ENCODE data around the gene EFNA5. TPM values are rescaled to one million over a fixed set of nuclear protein-coding genes. Genes with fewer than 3 reads are reported as not detected.

EFNA5 gene
- polyA plus RNA-seq, 1 donor (not counting 4 experiments of a cell fraction or from before 2014, with no cell fraction given): 4.8 TPM

DNA sequence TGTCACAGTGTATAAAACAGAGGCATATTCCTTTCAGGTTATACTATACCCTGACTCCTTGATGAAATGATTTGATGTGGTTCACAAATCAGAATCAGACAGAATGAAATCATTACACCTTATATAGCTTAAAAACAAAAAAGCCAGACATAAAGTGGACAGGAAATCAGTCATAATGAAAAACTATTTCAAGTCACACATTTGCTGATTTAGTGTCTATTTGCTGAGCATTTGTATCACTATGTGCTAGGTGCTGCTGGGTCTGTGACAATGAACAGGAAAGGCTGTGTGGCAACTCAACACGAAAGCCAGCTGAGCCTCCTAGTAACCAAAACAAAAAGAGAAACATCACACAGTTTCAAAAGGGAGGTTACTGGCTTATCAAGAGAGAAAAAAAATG, 194.0 kb downstream of the EFNA5 start:
- Histone ChIP-seq H3K4me1 (ENCODE audit: control insufficient read depth, extremely low read depth, insufficient read depth, low read length) (peaks cover 65% of the 10 kb centered on the region), H4K20me1 (ENCODE audit: control insufficient read depth, extremely low read depth, insufficient read depth, low read length) (no peaks in the 10 kb centered on the region), H3K9ac (ENCODE audit: control insufficient read depth, extremely low read depth, insufficient read depth, low read length) (no peak overlapping the region), H3K4me3 (ENCODE audit: control insufficient read depth in 2 of 3, extremely low read depth in 1 of 3, insufficient read depth in 2 of 3, low read depth in 1 of 3, low read length in 3 of 3) (no peak overlapping the region), H3K36me3 (ENCODE audit: control insufficient read depth in 2 of 2, extremely low read depth in 1 of 2, insufficient read depth in 2 of 2, low read length in 2 of 2) (no peaks in the 10 kb centered on the region), H3K9me3 (ENCODE audit: control insufficient read depth, low read depth, low read length) (no peaks in the 10 kb centered on the region), H3K27ac (ENCODE audit: control insufficient read depth, insufficient read depth, low read length) (peak overlapping the region; percentile 33), H3K27me3 (ENCODE audit: control insufficient read depth, extremely low read depth, insufficient read depth, low read length) (no peaks in the 10 kb centered on the region), H3K79me2 (ENCODE audit: control insufficient read depth, insufficient read depth, low read length) (no peaks in the 10 kb centered on the region), H3K9me1 (ENCODE audit: control insufficient read depth, extremely low read depth, insufficient read depth, low read length) (no peaks in the 10 kb centered on the region), H2AFZ (ENCODE audit: control insufficient read depth, low read length) (no peak overlapping the region), H3K4me2 (ENCODE audit: control insufficient read depth, extremely low read depth, insufficient read depth, low read depth, low read length) (peak overlapping the region; percentile 25)
- dilution Hi-C loops (cut with MboI; ENCODE audit: extremely low pct_ligation_motif_present, low sequenced_read_pairs): no loop called here
- no peak for TF ChIP-seq EZH2 (IDR thresholded peaks at IDR 0.05; ENCODE audit: low read length)
- TF ChIP-seq, protein P1, sequence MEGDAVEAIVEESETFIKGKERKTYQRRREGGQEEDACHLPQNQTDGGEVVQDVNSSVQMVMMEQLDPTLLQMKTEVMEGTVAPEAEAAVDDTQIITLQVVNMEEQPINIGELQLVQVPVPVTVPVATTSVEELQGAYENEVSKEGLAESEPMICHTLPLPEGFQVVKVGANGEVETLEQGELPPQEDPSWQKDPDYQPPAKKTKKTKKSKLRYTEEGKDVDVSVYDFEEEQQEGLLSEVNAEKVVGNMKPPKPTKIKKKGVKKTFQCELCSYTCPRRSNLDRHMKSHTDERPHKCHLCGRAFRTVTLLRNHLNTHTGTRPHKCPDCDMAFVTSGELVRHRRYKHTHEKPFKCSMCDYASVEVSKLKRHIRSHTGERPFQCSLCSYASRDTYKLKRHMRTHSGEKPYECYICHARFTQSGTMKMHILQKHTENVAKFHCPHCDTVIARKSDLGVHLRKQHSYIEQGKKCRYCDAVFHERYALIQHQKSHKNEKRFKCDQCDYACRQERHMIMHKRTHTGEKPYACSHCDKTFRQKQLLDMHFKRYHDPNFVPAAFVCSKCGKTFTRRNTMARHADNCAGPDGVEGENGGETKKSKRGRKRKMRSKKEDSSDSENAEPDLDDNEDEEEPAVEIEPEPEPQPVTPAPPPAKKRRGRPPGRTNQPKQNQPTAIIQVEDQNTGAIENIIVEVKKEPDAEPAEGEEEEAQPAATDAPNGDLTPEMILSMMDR (optimal IDR thresholded peaks at IDR 0.05 in 1 of 3, IDR thresholded peaks at IDR 0.05 in 1 of 3, conservative IDR thresholded peaks at IDR 0.05 in 1 of 3; ENCODE audit: extremely low read depth in 1 of 3, insufficient read depth in 2 of 3, low read length in 3 of 3): no peak
- FAIRE-seq: peak; percentile 17
- no peak for DNase-seq (ENCODE audit: low read depth, low spot score)

DNA sequence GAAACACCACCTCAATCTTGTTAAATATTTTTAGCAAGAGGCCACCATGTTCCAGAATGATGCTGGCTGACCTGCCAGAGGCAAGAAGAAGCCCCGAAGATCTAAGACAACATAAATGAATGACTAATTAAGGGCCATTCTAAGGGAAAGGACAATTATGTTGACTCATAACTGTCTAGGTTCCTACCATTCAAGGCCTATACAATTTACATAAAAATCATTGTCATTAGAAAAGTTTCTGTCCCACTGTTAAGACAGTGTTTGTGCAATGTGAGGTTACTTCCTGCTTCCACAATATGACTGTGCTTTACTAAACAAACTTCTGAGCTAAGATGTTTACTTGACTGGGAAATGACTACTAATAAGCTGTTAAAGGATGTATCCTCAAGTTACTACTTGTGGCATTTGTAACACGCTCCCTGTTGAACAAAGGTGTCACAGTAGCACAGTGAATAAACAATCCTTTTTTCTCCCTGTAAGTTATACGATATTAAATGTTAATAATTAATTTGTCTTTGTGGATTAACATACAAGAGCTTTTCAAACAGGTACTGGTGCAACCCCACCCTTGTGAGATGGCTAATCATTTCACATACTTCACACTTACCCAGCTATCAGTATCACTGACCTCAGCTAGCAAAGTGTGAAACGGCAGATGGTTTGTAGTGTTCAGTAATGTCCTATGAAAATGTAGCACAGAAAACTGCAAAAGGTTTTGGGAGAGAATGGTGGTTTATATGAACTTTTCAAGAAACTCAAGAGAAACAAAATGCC, 195.8 kb downstream of the EFNA5 start:
- H3K27me3 ChIP-seq (ENCODE audit: control insufficient read depth, extremely low read depth, insufficient read depth, low read length): no peaks in the 10 kb centered on the region
- no peaks in the 10 kb centered on the region for H3K36me3 ChIP-seq (ENCODE audit: control insufficient read depth in 2 of 2, extremely low read depth in 1 of 2, insufficient read depth in 2 of 2, low read length in 2 of 2)
- FAIRE-seq (peak; percentile 72), DNase-seq (ENCODE audit: low read depth, low spot score) (no peak)
- H3K79me2 ChIP-seq (ENCODE audit: control insufficient read depth, insufficient read depth, low read length): no peaks in the 10 kb centered on the region
- no peak overlapping the region for H3K4me3 ChIP-seq (ENCODE audit: control insufficient read depth in 2 of 3, extremely low read depth in 1 of 3, insufficient read depth in 2 of 3, low read depth in 1 of 3, low read length in 3 of 3)
- no peaks in the 10 kb centered on the region for H4K20me1 ChIP-seq (ENCODE audit: control insufficient read depth, extremely low read depth, insufficient read depth, low read length)
- peak overlapping the region; percentile 59 for H3K27ac ChIP-seq (ENCODE audit: control insufficient read depth, insufficient read depth, low read length)
- dilution Hi-C loops (cut with MboI; ENCODE audit: extremely low pct_ligation_motif_present, low sequenced_read_pairs): no loop called here
- H3K9ac ChIP-seq (ENCODE audit: control insufficient read depth, extremely low read depth, insufficient read depth, low read length): no peak overlapping the region
- peak overlapping the region; percentile 35 for H3K4me2 ChIP-seq (ENCODE audit: control insufficient read depth, extremely low read depth, insufficient read depth, low read depth, low read length)
- peaks cover 73% of the 10 kb centered on the region for H3K4me1 ChIP-seq (ENCODE audit: control insufficient read depth, extremely low read depth, insufficient read depth, low read length)
- H2AFZ ChIP-seq (ENCODE audit: control insufficient read depth, low read length): no peak overlapping the region
- H3K9me1 ChIP-seq (ENCODE audit: control insufficient read depth, extremely low read depth, insufficient read depth, low read length): no peaks in the 10 kb centered on the region
- TF ChIP-seq, protein P1 (optimal IDR thresholded peaks at IDR 0.05 in 1 of 3, IDR thresholded peaks at IDR 0.05 in 1 of 3, conservative IDR thresholded peaks at IDR 0.05 in 1 of 3; ENCODE audit: extremely low read depth in 1 of 3, insufficient read depth in 2 of 3, low read length in 3 of 3): no peak
- TF ChIP-seq EZH2 (IDR thresholded peaks at IDR 0.05; ENCODE audit: low read length): no peak
- H3K9me3 ChIP-seq (ENCODE audit: control insufficient read depth, low read depth, low read length): no peaks in the 10 kb centered on the region

Data from keratinocyte (primary cell).